DMS53 (cell line): ENCODE data around the gene THSD4.
"Not testable (repeated sequence)": the region's sequence is repeated elsewhere in the genome, so short reads cannot be mapped to it uniquely, and the experiment has no call there.

Experiments
- DNase-seq: peaks from one replicate; lab custom pipeline; 2025; lab: John Stamatoyannopoulos, UW

The THSD4 gene

DNA sequence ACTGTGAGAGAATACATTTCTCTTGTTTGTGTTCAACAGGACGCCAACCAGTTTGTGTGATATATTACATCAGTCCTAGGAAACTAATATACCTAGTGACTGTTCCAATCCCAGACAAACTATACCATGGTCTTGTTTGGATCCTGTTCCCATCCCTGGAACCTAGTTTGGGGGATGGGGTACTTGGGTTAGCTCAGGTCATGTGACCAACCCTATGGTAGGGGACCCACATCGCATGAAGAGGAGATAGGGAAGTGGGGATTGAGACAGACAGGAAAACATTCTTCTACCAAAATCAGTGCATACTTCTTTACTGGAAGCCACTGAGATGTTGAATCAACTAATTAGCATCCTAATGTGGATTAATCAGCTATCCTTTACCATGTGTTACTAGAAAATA lies 146.1 kb downstream of the THSD4 start:
- DNase-seq = no peak

DNA sequence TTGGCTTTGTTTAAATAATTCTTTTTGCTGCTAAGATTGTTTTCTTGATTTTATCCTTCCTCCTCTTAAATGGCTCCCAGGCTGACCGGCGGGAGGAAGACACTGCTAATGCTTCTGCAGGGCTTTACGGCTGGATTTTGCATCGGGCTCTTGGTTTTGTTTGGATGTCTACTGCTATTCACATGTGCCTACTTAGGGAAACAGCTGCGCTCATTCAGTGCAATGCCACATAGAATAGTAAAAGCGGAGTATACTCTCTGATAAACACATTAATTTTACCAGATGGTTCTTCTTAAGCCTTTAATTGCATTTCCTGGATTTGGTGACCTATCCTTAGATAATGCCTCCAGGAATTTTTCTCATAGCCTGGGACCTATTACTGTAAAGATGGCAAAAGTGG lies 146.6 kb downstream of the THSD4 start:
- no peak for DNase-seq

DNA sequence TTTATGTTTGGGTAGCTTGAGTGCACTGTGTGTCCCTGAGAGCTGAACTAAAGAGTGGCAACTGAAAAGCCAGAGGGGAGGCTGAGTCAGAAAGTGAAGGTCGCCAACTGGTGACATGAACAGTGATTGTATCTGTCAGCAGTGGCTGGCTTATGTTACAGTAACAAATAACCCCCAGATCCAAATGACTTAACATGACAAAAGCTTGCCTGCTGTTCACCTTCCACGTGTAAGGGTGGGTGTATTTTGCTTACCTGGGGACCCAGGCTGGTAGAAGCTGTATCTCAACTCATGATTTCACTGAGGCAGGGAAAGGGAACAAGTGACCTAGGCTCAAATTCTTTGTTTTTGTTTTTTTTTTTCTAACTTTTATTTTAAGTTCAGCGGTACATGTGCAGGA lies 147.3 kb downstream of the THSD4 start:
- DNase-seq = no peak

DNA sequence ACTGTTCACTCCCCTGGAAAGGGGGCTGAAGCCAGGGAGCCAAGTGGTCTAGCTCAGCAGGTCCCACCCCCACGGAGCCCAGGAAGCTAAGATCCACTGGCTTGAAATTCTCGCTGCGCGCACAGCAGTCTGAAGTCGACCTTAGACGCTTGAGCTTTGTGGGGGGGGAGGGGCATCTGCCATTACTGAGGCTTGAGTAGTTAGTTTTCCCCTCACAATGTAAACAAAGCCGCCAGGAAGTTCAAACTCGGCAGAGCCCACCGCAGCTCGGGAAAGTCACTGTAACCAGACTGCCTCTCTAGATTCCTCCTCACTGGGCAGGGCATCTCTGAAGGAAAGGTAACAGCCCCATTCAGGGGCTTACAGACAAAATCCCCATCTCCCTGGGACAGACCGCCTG lies 150.3 kb downstream of the THSD4 start:
- not testable (repeated sequence) for DNase-seq

DNA sequence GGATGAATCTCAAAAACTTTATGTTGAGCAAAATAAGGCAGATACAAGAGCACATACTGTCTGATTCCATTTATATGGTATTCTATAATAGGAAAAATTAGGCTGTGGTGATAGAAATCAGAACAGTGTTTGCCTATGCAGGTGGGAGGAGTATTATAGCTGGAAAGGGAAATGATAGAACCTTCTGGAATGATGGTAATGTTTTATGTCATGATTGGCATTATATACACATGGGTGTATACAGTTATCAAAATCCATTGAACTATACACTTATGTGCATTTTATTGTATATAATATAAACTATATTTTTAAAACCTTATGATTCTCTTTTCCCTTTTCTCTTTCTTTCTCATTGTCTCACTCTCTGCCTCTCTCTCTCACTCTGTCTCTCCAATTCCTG lies 156.1 kb downstream of the THSD4 start:
- DNase-seq = no peak

DNA sequence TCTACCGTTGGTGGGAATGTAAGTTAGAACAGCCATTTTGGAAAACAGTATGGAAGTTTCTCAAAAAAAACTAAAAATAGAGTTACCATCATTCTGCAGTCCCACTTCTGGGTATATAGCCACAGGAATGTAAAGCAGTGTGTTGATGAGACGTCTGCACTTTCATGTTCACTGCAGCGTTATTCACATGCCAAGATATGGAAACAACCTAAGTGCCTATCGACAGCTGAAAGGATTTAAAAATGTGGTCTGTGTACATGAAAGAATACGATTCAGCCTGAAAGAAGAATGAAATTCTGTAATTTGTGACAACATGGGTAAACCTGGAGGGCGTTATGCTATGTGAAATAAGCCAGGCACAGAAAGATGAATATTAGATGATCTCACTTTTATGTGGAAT lies 157.7 kb downstream of the THSD4 start:
- no peak for DNase-seq

DNA sequence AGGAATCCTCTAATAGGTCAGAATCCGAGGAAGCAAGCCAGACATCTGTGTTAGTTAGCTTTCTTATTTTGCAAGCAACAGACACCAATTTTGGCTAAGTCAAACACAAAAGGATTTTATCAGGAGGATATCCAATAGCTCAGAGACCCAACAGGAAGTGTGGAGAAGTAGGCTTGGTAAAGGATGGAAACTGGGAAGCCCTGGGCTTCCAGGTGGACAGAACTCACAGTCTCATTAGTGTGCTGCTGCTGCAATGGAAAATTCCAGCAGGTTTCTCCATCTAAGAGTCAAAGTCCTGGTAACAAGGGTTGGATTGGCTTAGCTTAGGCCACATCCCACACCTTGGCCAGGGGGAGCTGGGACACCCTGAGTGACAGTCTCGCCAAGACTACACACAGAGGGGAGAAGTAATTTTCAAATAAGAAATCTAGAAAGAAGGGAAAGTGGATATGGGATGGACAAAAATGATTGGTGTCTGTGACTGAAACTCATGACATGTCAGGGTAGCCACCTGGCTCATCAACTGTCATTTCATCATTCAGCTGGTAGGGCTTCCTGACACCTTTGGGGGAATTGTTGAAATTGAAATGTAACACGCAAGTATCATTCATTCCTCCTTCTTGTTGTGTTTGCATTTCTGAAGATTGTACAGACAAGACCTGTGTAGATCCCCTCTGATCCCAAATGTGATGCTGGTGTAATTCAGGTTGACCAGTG lies 158.6 kb downstream of the THSD4 start:
- DNase-seq = no peak

DNA sequence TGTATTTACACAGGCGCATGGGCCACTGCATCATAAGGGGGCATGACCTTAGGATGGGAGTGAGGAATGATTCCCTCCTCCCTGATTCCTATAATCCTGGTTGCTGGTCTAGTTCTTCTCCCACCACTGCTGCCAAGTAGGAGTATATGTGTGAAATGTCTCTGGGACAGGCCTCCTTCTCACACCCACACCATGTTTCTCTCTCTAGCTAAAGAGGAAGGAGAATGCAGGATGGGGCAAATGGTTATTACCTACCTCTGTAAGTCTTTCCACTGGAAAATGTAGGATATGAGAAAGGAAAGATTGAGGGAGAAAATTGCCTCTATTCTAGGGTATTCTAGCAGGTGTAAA lies 159.2 kb downstream of the THSD4 start:
- no peak for DNase-seq

DNA sequence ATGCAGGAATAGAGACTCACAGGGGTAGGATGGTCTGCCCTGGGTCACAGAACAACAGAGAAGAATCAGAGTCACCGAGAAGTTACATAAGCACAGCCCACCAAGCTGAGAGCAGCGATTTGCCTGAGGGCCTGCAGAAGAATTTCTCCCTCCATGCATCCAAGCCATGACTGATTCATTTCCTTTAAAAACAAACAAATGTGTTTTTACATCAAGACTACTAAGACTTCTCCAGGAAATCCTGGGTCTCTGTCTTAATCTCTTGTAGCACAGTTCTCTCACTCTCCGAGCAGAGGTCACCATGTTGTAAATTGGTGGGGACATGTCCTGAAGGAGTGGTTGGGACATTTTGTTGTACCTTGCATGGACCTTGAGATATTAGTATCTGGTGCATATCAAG lies 159.8 kb downstream of the THSD4 start:
- no peak for DNase-seq

DNA sequence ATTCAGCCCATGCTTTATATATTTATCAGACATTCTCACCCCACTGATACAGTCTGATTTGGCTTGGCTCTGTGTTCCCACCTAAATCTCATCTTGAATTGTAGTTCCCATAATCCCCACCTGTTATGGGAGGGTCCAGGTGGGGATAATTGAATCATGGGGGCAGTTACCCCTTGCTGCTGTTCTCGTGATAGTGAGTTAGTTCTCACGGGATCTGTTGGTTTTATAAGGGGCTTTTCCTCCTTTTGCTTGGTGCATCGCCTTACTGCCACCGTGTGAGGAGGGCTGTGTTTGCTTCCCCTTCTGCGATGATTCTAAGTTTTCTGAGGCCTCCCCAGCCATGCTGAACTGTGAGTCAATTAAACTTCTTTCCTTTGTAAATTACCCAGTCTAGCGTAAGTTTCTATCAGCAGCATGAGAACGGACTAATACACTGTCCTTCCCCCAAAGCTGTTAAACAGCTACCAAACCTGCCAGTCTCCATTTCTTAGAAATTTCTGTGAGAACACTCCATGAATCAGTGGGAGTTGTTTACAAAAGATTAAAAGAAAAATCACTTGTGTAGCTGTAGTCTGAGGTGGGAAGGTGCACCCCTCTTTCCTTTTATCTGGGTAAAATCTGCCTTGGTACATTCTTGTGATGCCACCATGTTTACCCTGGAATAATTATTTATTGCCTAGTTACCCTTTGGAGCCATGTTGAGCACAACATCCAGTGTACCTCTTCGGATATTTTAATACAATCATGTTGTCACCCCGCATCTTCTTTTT lies 160.5 kb downstream of the THSD4 start:
- no peak for DNase-seq

DNA sequence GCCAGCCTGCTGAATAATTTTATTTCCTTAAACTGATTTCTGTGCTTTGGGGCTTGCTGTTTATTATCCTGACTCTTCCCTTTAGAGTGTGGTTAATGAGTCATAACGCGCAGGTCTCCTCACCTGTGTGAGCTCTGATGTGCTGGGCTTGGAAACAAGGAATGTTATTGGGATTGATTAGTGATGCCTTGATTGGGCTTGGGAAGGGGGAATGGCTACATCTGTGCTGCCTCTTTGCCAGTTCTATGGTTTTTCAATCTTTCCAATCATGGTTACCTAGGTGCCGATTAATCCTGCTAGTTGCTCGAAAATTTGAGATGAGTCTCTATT lies 161.0 kb downstream of the THSD4 start:
- peak; percentile 35 for DNase-seq

DNA sequence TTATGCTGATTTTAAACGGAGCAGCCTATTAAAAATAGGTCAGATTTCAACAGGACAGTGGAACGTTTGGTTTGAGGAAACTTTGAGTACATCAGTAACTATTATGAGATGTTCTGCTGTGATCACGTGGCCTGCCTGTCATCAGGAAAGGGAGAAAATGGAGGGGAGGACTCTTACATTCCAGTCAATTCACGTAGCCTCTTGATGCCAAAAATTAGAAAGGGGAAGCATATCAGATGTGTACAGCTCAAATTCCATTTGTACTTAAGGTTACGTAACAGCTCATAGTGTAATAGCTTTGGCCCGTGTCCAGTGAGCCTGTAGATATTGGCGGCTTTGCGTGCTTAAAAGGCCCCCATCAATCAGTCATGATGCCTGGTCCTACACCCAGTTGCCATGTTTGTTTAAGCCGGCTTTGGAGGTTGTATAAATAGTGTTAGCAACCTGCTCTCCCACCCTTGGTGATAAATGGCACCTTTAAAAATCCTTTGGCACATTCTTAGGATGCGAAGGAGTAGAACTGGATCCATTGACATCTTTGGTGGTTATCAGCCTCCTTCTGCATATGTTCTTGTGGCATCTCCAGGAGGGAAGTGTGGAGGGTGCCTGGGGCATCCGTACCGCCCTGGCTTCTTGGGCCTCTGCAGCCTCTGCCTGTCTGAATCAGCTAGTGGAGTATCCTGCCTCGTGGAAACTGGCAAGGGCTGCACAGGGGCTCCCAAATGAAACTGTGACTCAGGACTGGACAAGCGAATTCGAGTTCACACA lies 163.9 kb downstream of the THSD4 start:
- DNase-seq = peak; percentile 4

DNA sequence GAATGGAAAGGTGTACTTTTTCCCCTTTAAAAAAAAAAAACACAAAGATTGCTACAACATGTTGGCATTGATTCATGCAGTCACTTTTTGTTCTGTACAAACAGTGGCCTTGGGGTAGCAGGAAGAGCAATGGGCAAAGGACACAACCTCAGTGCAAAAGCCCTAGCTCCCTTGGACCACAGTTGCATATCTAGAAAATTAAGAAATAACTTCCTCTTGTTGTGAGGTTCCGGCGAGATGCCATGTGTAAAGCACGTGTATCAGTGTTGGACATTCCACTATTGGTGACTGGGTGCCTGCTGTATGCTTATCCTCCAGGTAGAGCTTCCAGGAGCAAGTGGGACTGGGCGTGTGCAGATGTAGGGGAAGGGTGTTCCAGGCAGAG lies 164.5 kb downstream of the THSD4 start:
- no peak for DNase-seq

DNA sequence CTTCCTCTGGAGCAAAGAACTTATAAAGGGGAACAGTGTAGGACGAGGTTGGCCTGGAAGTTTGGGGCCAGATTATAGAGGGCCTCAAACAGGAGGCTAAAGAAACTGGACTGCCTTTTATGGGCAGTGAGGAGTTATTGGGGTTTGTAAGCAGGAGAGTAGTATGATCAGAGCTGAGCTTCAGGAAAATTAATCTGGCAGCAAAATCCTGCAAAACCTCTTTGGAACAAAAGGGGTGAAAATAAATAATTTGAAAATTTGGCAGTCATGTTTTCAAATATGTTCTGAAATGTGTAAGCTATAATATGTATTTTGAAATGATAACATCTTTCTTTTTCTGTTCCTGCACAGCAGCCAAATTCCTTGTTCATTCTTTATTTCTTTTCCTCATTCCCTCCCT lies 164.9 kb downstream of the THSD4 start:
- no peak for DNase-seq

DNA sequence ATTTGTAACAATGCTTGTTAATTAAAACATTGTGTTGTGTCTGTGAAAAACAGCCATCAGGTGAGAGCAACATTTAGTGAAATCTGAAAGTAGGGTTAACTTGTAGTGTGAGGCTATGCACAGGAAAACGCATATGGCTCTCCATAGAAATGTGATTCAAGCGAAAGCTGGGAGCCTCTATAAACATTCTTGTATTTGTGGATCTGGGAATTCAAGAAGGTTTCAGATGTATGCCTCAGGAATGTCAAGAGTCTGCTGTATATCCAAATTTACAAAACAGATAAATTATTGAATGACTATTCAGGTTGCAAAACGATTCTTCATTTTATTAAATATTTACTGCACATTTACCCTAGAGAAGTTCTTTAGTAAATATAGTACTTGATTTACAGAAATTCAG lies 166.0 kb downstream of the THSD4 start:
- DNase-seq = no peak

DNA sequence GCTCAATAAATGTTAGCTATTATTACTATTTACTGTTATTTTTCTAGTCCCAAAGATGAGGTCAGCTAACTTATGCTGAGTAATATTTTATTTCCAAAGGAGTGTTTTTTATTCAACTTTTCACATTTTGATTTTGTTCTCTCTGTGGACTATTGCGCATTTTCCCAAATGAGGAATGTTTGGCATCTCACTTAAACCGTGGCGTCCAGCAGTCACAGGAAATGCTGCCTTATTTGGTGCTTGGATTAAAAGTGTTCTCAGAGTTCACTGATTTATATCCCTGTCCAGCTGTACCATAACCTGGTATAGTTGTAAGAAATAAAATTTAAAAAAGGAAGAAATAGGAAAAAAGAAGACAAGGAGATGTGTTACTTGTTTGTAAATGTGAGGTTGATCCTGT lies 166.8 kb downstream of the THSD4 start:
- no peak for DNase-seq

DNA sequence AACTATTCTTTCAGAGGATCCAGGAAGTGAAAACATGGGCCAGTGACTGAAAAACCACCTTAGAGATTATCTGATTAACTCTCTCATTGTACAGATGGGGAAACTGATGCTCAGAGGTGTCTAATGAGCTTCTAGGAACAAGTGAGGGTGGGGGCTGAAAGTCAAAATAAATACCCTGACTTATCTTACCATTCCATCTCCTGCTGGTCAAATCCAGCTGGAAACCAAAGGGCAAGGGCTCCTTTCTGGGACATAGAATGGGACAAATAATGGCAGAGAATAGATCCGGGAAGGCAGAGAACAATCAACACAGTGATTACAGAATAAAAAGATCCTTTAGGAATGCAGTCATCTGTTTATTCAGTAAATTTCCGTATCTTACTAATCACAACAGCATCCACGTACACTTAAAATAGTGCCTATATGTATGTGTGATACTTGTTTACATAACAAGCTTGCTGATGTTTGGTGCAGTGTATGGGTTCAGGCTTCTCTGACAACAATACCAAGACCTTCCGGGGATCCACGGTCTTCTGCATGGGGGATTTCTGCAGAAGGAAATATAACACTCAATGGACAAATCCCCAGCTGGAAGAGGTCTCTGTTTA lies 173.2 kb downstream of the THSD4 start:
- no peak for DNase-seq

DNA sequence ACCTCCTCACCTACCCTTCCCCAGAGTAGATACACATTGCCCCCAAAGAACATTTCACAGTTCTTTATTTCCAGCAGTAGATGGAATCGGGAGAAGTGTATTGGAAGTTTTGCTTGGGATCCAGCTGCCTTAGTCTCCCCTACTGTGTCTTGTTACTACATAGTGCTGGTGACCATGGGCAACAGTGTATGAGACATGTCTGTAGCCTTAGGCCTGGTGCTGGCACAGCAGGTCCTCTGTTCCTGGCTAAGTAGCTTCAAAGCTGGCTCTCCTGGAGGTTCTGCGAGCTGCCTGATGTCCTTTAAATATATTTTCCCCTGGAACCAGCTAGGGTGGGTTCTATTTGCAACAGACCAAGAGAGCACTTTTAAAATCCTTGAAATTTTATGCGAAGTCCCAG lies 174.7 kb downstream of the THSD4 start:
- no peak for DNase-seq

DNA sequence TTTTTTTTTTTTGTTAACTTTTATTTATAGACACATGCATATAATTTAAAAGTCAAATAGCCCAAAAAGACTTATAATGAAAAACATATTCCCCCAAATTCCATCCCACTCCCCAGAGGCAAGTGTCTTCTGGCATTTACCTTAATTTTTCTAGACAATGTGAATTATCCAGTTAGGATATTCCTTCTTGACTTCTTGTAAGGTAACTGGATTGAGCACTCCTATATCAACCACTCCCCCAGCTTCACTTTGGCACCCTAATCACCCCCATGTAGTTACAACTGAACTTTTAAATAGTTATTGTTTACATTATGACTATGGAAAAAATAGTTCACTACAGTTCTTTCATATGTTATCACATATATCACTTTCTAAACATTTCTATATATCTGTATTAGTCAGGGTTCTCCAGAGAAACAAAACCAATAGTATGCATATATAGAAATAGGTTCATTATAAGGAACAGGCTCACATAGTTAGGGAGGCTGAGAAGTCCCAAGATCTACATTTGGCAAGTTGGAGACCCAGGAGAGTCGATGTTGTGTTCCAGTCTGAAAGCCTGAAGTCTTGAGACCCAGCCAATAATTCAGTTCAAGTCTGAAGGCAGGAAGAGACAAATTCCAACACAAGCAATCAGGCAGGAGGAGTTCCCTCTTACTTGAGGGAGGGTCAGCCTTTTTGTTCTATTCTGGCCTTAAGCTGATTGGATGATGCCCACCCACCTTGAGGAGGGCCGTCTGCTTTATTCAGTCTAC lies 175.8 kb downstream of the THSD4 start:
- DNase-seq = no peak

DNA sequence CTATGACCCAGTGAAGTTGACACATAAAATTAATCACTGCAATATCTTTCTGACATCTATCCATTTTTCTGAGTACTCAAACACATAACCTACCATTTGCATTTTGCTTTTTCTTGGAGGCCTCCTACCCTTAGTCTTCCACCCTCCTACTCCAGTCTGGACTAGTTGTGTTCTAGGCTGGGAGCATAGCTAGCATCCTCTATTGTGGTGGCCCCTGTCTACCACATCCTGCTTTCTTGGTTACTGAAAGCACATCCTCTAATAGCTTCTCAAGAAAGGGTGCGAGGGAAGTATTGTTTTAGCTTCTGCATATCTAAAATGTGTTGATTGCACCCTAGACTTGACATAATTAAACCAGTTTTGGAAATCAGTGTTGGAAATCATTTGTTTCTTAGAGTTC lies 176.5 kb downstream of the THSD4 start:
- DNase-seq = no peak

DNA sequence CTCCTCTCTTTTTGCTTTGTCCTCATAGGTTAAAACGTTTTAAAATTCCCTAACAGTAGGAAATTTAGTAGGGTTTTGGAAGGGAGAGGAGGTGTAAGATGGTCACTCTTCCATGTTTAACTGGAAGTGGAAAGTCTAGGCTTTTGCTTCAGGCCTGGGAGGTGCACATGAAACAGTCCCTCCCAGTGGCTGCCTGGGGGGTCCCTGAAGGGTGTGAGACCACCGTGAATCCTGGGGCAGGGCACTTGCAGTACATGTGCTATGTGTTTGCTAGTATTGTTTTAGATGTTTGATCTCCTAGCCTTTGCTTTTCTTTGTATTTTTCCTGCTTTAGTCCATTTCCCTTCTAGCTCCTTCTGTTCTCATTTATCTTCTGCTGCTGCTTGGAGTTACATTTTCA lies 178.5 kb downstream of the THSD4 start:
- DNase-seq = no peak

DNA sequence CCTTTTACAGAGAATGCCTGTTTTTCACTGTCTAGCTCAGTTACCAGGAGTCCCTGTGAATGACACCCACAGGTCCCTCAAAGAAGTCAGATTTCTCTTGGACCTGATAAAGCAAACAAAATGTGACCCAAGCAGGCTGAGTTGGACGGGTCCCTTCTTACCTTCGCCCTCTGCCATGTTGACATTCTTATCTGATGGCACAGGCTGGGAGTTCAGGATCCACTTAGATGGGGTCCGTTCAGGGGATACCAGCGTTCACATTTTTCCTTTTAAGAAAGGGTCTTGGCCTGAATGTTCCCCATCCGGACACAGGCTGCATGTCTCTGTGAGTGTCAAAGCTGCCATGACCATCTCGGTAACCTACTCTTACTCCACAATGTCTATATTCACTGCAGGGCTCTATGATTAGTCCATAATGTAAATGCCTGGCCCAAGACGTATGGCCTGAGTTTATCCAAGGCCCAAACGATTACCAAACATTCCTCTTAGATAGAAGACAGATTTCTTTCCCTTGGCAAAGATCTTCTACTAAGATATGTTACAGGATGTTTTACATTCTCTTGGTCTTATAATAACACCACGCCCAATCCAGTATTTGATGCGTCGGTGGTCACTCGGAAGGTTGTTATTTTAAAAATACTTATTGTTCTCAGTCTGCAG lies 179.1 kb downstream of the THSD4 start:
- DNase-seq = no peak
